Stimulated activated CD4-positive, alpha-beta T cell treated with anti-CD3 and anti-CD28 coated beads, TNF-alpha, amount 100 ng/mL, for 48 hours (primary cell): Measurements from ENCODE around the gene SLC22A31.
"Not testable (repeated sequence)": the region's sequence is repeated elsewhere in the genome, so short reads cannot be mapped to it uniquely, and the experiment has no call there.

Experiments used
- DNase-seq, 3 donors: peaks; one replicate each; pipeline ENCODE4 v3.0.0-alpha.2; 2020; ENCODE audit warnings: low read depth in 3 of 3

The SLC22A31 gene

GRCh38 chr16:89192956-89193575 lies 7.3 kb downstream of the SLC22A31 start:
- peak in 2 of 3 donors; percentile 36 to 63 for DNase-seq

GRCh38 chr16:89192186-89192955 lies 8.0 kb downstream of the SLC22A31 start:
- peak in 2 of 3 donors; percentile 76 to 94 for DNase-seq

GRCh38 chr16:89191901-89192185 lies 8.5 kb downstream of the SLC22A31 start:
- no peak for DNase-seq

- no peak for DNase-seq
Observed at GRCh38 chr16:89191033-89191900, 9.1 kb downstream of the SLC22A31 start.

GRCh38 chr16:89190150-89190958 lies 10.0 kb downstream of the SLC22A31 start:
- DNase-seq = no peak

- DNase-seq = no peak
Observed at GRCh38 chr16:89189358-89190025, 10.8 kb downstream of the SLC22A31 start.

- not testable (repeated sequence) for DNase-seq
Observed at GRCh38 chr16:89188471-89189357, 11.6 kb downstream of the SLC22A31 start.

GRCh38 chr16:89187770-89188392 lies 12.5 kb downstream of the SLC22A31 start:
- no peak for DNase-seq

GRCh38 chr16:89187032-89187769 lies 13.1 kb downstream of the SLC22A31 start:
- peak in 1 of 3 donors; percentile 16 for DNase-seq

- DNase-seq = not testable (repeated sequence)
Observed at GRCh38 chr16:89186593-89187031, 13.7 kb downstream of the SLC22A31 start.

GRCh38 chr16:89185887-89186592 lies 14.3 kb downstream of the SLC22A31 start:
- not testable (repeated sequence) for DNase-seq

- no peak for DNase-seq
Observed at GRCh38 chr16:89184933-89185794, 15.2 kb downstream of the SLC22A31 start.

- no peak for DNase-seq
Observed at GRCh38 chr16:89184677-89184932, 15.7 kb downstream of the SLC22A31 start.

- no peak for DNase-seq
Observed at GRCh38 chr16:89183975-89184676, 16.2 kb downstream of the SLC22A31 start.

GRCh38 chr16:89183463-89183862 lies 16.9 kb downstream of the SLC22A31 start:
- DNase-seq = no peak

GRCh38 chr16:89179656-89180315 lies 20.6 kb downstream of the SLC22A31 start:
- no peak for DNase-seq
